Heart left ventricle (tissue), 16 donors: ENCODE data around the gene HELB. TPM values are rescaled to one million over a fixed set of nuclear protein-coding genes. Genes with fewer than 3 reads are reported as not detected.

Source experiments
- ATAC-seq, 4 donors: fragments of 200-7000 bp; cut with Tn5 transposase; one replicate each; pipeline ENCODE4 v1.9.1; 2020 to 2022; ENCODE audit warnings: moderate library complexity in 4 of 4, mild to moderate bottlenecking in 3 of 4, moderate number of reproducible peaks in 1 of 4
- DNase-seq, 5 donors: peaks; one replicate each; pipeline ENCODE4 v3.0.0-alpha.2; 2020
- H3K27ac ChIP-seq, 12 donors: fragments of 200-600 bp; sonication (generic) in 4 of 12; one replicate each; pipeline versions ENCODE4 v1.5.0 to v1.8.0; 2016 to 2022; ENCODE audit warnings: mild to moderate bottlenecking in 2 of 12
- H3K27me3 ChIP-seq, 9 donors: fragments of 200-600 bp; sonication (generic) in 2 of 9; one replicate each; pipeline versions ENCODE4 v1.5.1 to v1.8.0; 2016 to 2022; ENCODE audit warnings: mild to moderate bottlenecking in 3 of 9
- H3K36me3 ChIP-seq, 9 donors: fragments of 200-600 bp; sonication (generic) in 2 of 9; one replicate each; pipeline versions ENCODE4 v1.5.0 to v1.8.0; 2018 to 2022; ENCODE audit warnings: mild to moderate bottlenecking in 2 of 9
- H3K4me1 ChIP-seq, 12 donors: fragments of 200-600 bp; sonication (generic) in 4 of 12; one replicate each; pipeline versions ENCODE4 v1.5.0 to v1.8.0; 2016 to 2022; ENCODE audit warnings: mild to moderate bottlenecking in 3 of 12
- H3K4me3 ChIP-seq, 12 donors: fragments of 200-600 bp; sonication (generic) in 4 of 12; one replicate each; pipeline versions ENCODE4 v1.5.0 to v1.8.0; 2017 to 2022; ENCODE audit warnings: mild to moderate bottlenecking in 9 of 12, moderate library complexity in 4 of 12
- H3K9me3 ChIP-seq, 12 donors: fragments of 200-600 bp; sonication (generic) in 4 of 12; one replicate each; pipeline versions ENCODE4 v1.5.0 to v1.8.0; 2016 to 2022; ENCODE audit warnings: mild to moderate bottlenecking in 1 of 12
- POLR2A ChIP-seq, 2 donors: fragments of 450-650 bp; IDR thresholded peaks; one replicate each; pipeline ENCODE4 v1.6.1; 2017; ENCODE audit warnings: antibody characterized with exemption in 2 of 2, mild to moderate bottlenecking in 2 of 2, moderate library complexity in 2 of 2
- WGBS, 4 donors: extraction: QIAGEN DNeasy Blood & Tissue Kit in 2 of 4; methylation state at CpG; one replicate each; pipeline versions ENCODE4 v1.1.5 to v1.1.7; 2013 to 2018; 5-methylcytosine and 5-hydroxymethylcytosine counted together
- intact Hi-C, 10 donors: fragments of 100-400 bp; cut with DNase I; formaldehyde crosslinking; loops; one replicate each; pipeline versions ENCODE4 v1.11.1 to v1.14.2; 2022
- polyA plus RNA-seq, 2 donors: library from polyadenylated mRNA; stranded (reverse); fragments of 200-250 nt; gene quantifications; one replicate each; pipeline ENCODE4 v1.2.3, GENCODE V29; 2013
- total RNA-seq, 9 donors: library from RNA; depleted of rRNA in 2 of 9; stranded (reverse); fragments of >200 nt in 2 of 9; fragmentation: NEBNext Ultra II Directional in 3 of 9; extraction: Animal tissue kit (Norgen Biotek cat#: 25700) in 3 of 9; gene quantifications; one replicate each; pipeline versions ENCODE4 v1.1.0 to v1.2.4, GENCODE V29; 2016 to 2023
- TF ChIP-seq, protein P1 (sequence below), 12 donors: fragments of 200-600 bp; sonication (generic) in 4 of 12; IDR thresholded peaks; one replicate each; pipeline versions ENCODE4 v1.5.0 to v1.8.0; 2018 to 2022; ENCODE audit warnings: antibody characterized with exemption in 12 of 12, mild to moderate bottlenecking in 5 of 12
- donor health status: ischemic (EF 13 %, LVEDD 7.1; RV severe dilation, severe dysfunction).
- donor health status: healthy with polysubstance abuse.
- donor health status: DM: no; HTN: yes; CAD: no.
- donor health status: DM: no; HTN: no; CAD: no.
- donor health status: ischemic (EF 25% LVEDD 6.9; RV normal size, moderate dysfunction).
- donor health status: ischemic (EF 25% LVEDD 5.7; RV mildly dilated, moderate dysfunction).
- donor health status: healthy.
- donor health status: DM: yes; HTN: yes; CAD: no.
- donor health status: ischemic (EF 35%, LVEDD 5.7; RV mildly dilated, moderate dysfunction).
- donor health status: nonischemic (EF 11% LVEDD 7.7; RV severe dilation, severe dysfunction).
- donor health status: DM: yes; HTN: yes; CAD: no.
- donor health status: PGD.
- donor health status: ischemic (EF 29% LVEDD 5.4; RV normal size, mild dysfunction).
- donor health status: nonischemic (EF 23%, LVEDD 6.1; RV moderate dilation, normal function).

Gene HELB
- total and polyA plus RNA-seq, 11 donors: 0.32 to 4.3 (median 0.82) TPM

DNA sequence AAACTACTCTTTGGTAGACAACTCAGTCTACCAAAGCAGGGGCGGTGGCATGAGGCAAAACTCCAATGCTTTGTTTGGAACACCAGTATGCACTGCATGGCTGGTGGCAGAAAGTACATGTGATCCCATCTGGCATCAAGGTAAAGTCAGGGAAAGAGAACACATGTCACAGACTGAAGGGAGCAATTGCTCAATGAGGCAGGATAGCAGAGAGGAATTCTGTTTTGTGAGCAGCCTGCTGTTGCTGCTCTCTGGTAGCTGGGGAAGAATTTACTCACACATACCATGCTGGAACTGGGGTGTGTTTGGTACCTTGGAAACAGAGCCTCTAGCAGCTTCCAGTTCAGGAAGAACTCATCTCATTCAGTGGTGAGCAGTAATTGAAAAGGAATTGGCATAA is 84.8 kb downstream of the HELB start:
- TF ChIP-seq, protein P1, sequence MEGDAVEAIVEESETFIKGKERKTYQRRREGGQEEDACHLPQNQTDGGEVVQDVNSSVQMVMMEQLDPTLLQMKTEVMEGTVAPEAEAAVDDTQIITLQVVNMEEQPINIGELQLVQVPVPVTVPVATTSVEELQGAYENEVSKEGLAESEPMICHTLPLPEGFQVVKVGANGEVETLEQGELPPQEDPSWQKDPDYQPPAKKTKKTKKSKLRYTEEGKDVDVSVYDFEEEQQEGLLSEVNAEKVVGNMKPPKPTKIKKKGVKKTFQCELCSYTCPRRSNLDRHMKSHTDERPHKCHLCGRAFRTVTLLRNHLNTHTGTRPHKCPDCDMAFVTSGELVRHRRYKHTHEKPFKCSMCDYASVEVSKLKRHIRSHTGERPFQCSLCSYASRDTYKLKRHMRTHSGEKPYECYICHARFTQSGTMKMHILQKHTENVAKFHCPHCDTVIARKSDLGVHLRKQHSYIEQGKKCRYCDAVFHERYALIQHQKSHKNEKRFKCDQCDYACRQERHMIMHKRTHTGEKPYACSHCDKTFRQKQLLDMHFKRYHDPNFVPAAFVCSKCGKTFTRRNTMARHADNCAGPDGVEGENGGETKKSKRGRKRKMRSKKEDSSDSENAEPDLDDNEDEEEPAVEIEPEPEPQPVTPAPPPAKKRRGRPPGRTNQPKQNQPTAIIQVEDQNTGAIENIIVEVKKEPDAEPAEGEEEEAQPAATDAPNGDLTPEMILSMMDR (IDR thresholded peaks at IDR 0.05): no peak
- no peak for TF ChIP-seq POLR2A (IDR thresholded peaks at IDR 0.05)
- Histone ChIP-seq H3K4me1 (peaks cover 0 to 9% (median 0%) of the 10 kb centered on the region in 12 donors), H3K36me3 (no peaks in the 10 kb centered on the region), H3K27ac (no peak overlapping the region), H3K27me3 (no peaks in the 10 kb centered on the region), H3K9me3 (no peaks in the 10 kb centered on the region), H3K4me3 (no peak overlapping the region)
- intact Hi-C loops: no loop called here
- DNase-seq: no peak
- WGBS, 4 donors: 93 to 100% (median 96%) methylated on average over 1 of the region's 1 CpG
- ATAC-seq: no peak

Other genes starting within 250 kb of the HELB start
- gene LLPH, start 171.7 kb upstream of the HELB start, total RNA-seq: 10 to 100 TPM in 7 of 9 donors, 1 to 10 TPM in 2; 5.0 to 36.4 (median 18.3) TPM
- 10 to 100 TPM; 11.4 to 49.1 TPM for gene LLPH, start 171.7 kb upstream of the HELB start, polyA plus RNA-seq
- gene TMBIM4, start 132.5 kb upstream of the HELB start, total RNA-seq: 100 to 1,000 TPM in 1 of 9 donors, 10 to 100 TPM in 8; 52.2 to 131 (median 85.3) TPM
- 100 to 1,000 TPM in 1 of 2 donors, 10 to 100 TPM in 1; 91.2 to 129 TPM for gene TMBIM4, start 132.5 kb upstream of the HELB start, polyA plus RNA-seq
- 10 to 100 TPM in 1 of 9 donors, 1 to 10 TPM in 8; 3.0 to 11.4 (median 5.7) TPM for gene IRAK3, start 113.3 kb upstream of the HELB start, total RNA-seq
- 1 to 10 TPM; 2.2 to 3.6 TPM for gene IRAK3, start 113.3 kb upstream of the HELB start, polyA plus RNA-seq